ENCODE data around the gene CRPPA. TPM values are rescaled to one million over a fixed set of nuclear protein-coding genes. Genes with fewer than 3 reads are reported as not detected.
A peak's percentile ranks its signal among the peaks of the same experiment; 100 is the strongest.

The CRPPA gene
- total RNA-seq, 1 experiment from 2014 or later = 1.1 TPM

DNA sequence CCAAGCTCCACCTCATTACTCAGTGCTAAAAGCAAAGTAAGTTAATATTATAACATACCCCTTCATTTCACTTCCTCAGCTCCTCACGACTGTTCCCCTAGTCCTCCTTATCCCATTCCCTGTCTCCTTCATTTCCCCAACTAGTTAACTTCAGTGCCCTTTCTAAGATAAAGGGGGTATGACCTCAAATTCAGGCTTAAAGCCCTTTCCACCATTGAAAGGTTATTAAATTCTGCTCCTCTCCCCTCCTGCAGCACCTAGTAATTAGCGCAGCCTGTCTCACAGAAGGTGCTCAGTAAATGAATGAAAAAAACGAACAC lies 1.0 kb downstream of the CRPPA start:
- no peak for DNase-seq (ENCODE audit: unreplicated experiment)
- ChIA-PET CTCF (interaction anchor here (1.0 kb wide), 1 partner anchor 32 kb away, joined by 3 read pairs; no protein-coding TSS in a partner anchor), POLR2A (no interaction called here)
- intact Hi-C loops (cut with micrococcal nuclease) = loop anchor here (10.0 kb wide), 1 partner anchor 335 kb away; no protein-coding TSS in a partner anchor
- peak overlapping the region; percentile 74 for H3K4me3 Mint-ChIP-seq (ENCODE audit: unreplicated experiment)
- no peaks in the 10 kb centered on the region for H3K27me3 Mint-ChIP-seq (ENCODE audit: insufficient read depth, unreplicated experiment)
- BruUV-seq (replicated peaks) = no TSS peak
- H3K27ac Mint-ChIP-seq (ENCODE audit: low read depth, unreplicated experiment) = peak overlapping the region; percentile 77
- H3K36me3 Mint-ChIP-seq (ENCODE audit: insufficient read depth, unreplicated experiment) = peaks cover 4% of the 10 kb centered on the region
- H3K9me3 Mint-ChIP-seq (ENCODE audit: unreplicated experiment) = no peaks in the 10 kb centered on the region
- peaks cover 18% of the 10 kb centered on the region for H3K4me1 Mint-ChIP-seq (ENCODE audit: insufficient read depth, unreplicated experiment)
- TF ChIP-seq, protein P1, sequence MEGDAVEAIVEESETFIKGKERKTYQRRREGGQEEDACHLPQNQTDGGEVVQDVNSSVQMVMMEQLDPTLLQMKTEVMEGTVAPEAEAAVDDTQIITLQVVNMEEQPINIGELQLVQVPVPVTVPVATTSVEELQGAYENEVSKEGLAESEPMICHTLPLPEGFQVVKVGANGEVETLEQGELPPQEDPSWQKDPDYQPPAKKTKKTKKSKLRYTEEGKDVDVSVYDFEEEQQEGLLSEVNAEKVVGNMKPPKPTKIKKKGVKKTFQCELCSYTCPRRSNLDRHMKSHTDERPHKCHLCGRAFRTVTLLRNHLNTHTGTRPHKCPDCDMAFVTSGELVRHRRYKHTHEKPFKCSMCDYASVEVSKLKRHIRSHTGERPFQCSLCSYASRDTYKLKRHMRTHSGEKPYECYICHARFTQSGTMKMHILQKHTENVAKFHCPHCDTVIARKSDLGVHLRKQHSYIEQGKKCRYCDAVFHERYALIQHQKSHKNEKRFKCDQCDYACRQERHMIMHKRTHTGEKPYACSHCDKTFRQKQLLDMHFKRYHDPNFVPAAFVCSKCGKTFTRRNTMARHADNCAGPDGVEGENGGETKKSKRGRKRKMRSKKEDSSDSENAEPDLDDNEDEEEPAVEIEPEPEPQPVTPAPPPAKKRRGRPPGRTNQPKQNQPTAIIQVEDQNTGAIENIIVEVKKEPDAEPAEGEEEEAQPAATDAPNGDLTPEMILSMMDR (IDR thresholded peaks at IDR 0.05; ENCODE audit: unreplicated experiment) = no peak

DNA sequence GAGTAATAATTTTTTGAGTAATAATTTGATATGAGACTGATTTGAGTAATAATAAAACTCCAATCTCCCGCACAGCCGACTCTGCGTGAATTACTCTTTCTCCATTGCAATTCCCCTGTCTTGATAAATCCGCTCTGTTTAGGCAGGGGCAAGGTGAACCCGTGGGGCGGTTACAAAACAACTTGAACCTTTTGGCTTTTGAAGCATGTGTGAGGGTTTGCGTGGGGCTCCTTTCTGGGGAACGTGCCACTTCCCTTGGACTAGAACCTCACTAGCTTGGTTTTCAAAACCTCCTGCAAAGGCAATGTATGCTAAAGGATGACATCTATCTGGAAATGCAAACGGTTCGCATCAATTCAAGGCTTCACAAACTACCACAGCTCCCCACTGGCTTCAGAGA lies 1.5 kb downstream of the CRPPA start:
- peaks cover 18% of the 10 kb centered on the region for H3K4me1 Mint-ChIP-seq (ENCODE audit: insufficient read depth, unreplicated experiment)
- CTCF ChIA-PET = no interaction called here
- H3K9me3 Mint-ChIP-seq (ENCODE audit: unreplicated experiment) = no peaks in the 10 kb centered on the region

DNA sequence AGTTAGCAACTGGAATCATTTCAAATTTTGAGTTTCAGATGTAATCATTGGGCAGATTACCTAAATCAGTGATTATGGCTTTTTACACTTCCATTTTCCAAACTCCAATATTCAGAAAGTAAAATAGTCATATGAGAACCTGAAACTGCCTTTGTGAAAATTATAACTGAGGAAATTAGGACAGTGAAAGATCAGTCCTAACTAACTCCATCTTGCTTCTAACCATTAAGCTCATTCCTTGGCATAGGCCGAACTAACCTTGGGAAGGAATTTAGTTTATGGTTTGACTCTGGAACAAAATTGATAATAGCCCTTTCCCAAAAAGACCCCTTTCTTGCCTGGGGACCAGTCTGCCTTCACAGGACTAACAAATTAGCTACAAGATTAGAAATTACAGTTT lies 2.2 kb downstream of the CRPPA start:
- intact Hi-C loops (cut with micrococcal nuclease) = no loop called here
- no peak overlapping the region for H3K27ac Mint-ChIP-seq (ENCODE audit: low read depth, unreplicated experiment)
- POLR2A ChIA-PET = no interaction called here

More for the DNA sequence above, 1.5 kb downstream of the CRPPA start:
- H3K36me3 Mint-ChIP-seq (ENCODE audit: insufficient read depth, unreplicated experiment) = peaks cover 4% of the 10 kb centered on the region
- DNase-seq (ENCODE audit: unreplicated experiment) = no peak
- intact Hi-C loops (cut with micrococcal nuclease) = loop anchor here (10.0 kb wide), 1 partner anchor 335 kb away; no protein-coding TSS in a partner anchor
- H3K27ac Mint-ChIP-seq (ENCODE audit: low read depth, unreplicated experiment) = peak overlapping the region; percentile 77
- peak overlapping the region; percentile 74 for H3K4me3 Mint-ChIP-seq (ENCODE audit: unreplicated experiment)
- POLR2A ChIA-PET = no interaction called here
- BruUV-seq (replicated peaks) = no TSS peak
- no peaks in the 10 kb centered on the region for H3K27me3 Mint-ChIP-seq (ENCODE audit: insufficient read depth, unreplicated experiment)
- TF ChIP-seq, protein P1 (IDR thresholded peaks at IDR 0.05; ENCODE audit: unreplicated experiment) = no peak

DNA sequence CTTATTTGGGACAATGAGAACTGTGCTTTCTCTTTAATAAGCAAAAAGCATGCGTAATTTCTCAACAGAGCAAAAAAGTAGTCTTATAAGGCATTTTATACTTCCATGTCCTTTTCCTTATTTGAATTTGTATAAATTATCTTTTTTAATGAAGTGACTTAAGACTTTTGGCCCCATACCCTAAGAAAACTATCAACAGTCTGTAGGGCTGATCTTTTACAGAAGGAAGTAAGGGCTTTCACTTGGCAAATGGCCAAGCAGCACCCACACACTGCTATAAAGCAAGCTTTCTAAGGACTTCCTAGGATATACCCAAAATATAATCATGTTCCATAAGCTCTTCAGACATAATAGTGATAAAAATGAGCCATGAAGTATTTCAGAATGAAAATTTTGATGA lies 3.4 kb downstream of the CRPPA start:
- BruUV-seq (replicated peaks) = no TSS peak
- no peak overlapping the region for H3K27ac Mint-ChIP-seq (ENCODE audit: low read depth, unreplicated experiment)

More for the DNA sequence above, 2.2 kb downstream of the CRPPA start:
- Mint-ChIP-seq H3K4me3 (ENCODE audit: unreplicated experiment) (no peak overlapping the region), H3K4me1 (ENCODE audit: insufficient read depth, unreplicated experiment) (peaks cover 18% of the 10 kb centered on the region), H3K36me3 (ENCODE audit: insufficient read depth, unreplicated experiment) (peaks cover 4% of the 10 kb centered on the region), H3K27me3 (ENCODE audit: insufficient read depth, unreplicated experiment) (no peaks in the 10 kb centered on the region), H3K9me3 (ENCODE audit: unreplicated experiment) (no peaks in the 10 kb centered on the region)
- CTCF ChIA-PET = no interaction called here
- TF ChIP-seq, protein P1 (IDR thresholded peaks at IDR 0.05; ENCODE audit: unreplicated experiment) = no peak
- no TSS peak for BruUV-seq (replicated peaks)
- no peak for DNase-seq (ENCODE audit: unreplicated experiment)

More for the DNA sequence above, 3.4 kb downstream of the CRPPA start:
- no peak overlapping the region for H3K4me3 Mint-ChIP-seq (ENCODE audit: unreplicated experiment)
- no peaks in the 10 kb centered on the region for H3K27me3 Mint-ChIP-seq (ENCODE audit: insufficient read depth, unreplicated experiment)
- H3K36me3 Mint-ChIP-seq (ENCODE audit: insufficient read depth, unreplicated experiment) = peaks cover 4% of the 10 kb centered on the region
- DNase-seq (ENCODE audit: unreplicated experiment) = no peak
- H3K4me1 Mint-ChIP-seq (ENCODE audit: insufficient read depth, unreplicated experiment) = peaks cover 18% of the 10 kb centered on the region
- POLR2A ChIA-PET = no interaction called here
- TF ChIP-seq, protein P1 (IDR thresholded peaks at IDR 0.05; ENCODE audit: unreplicated experiment) = no peak
- intact Hi-C loops (cut with micrococcal nuclease) = no loop called here
- CTCF ChIA-PET = no interaction called here
- H3K9me3 Mint-ChIP-seq (ENCODE audit: unreplicated experiment) = no peaks in the 10 kb centered on the region
